Mesendoderm (in vitro differentiated cells): ENCODE data around the gene SLC25A22.

Experiments
- DNase-seq: peaks from one replicate; pipeline ENCODE4 v3.0.0; 2013
- H2AK5ac ChIP-seq: 2 replicates; pipeline ENCODE4 v1.6.1; 2013; ENCODE audit warnings: low read length, inconsistent platforms
- H2BK120ac ChIP-seq: 2 replicates; pipeline ENCODE4 v1.6.1; 2013; ENCODE audit warnings: low read depth, mild to moderate bottlenecking, low read length, moderate library complexity, mixed read lengths
- H2BK15ac ChIP-seq: replicated peaks from 2 replicates; pipeline ENCODE4 v1.6.1; 2013; ENCODE audit warnings: low read depth, mild to moderate bottlenecking, moderate library complexity
- H2BK5ac ChIP-seq: 2 replicates; pipeline ENCODE4 v1.6.1; 2013; ENCODE audit warnings: low read length, inconsistent platforms
- H3K18ac ChIP-seq: 2 replicates; pipeline ENCODE4 v1.6.1; 2013; ENCODE audit warnings: mild to moderate bottlenecking, low read length, mixed read lengths
- H3K23ac ChIP-seq: one replicate; pipeline ENCODE4 v1.6.1; 2013; ENCODE audit warnings: low read length
- H3K27ac ChIP-seq: 2 replicates; pipeline ENCODE4 v1.5.1; 2013; ENCODE audit warnings: low read depth, mild to moderate bottlenecking, inconsistent platforms, low read length, moderate library complexity
- H3K27me3 ChIP-seq: 2 replicates; pipeline ENCODE4 v1.6.1; 2013; ENCODE audit warnings: low read length, control low read depth, mild to moderate bottlenecking, inconsistent platforms; ENCODE audit not compliant: insufficient read depth, poor library complexity
- H3K36me3 ChIP-seq: 2 replicates; pipeline ENCODE4 v1.6.1; 2013; ENCODE audit warnings: low read length, inconsistent platforms; ENCODE audit not compliant: control insufficient read depth, insufficient read depth
- H3K4ac ChIP-seq: one replicate; pipeline ENCODE4 v1.6.1; 2013; ENCODE audit warnings: low read depth, mild to moderate bottlenecking, low read length, moderate library complexity
- H3K4me1 ChIP-seq: 2 replicates; pipeline ENCODE4 v1.6.1; 2013; ENCODE audit warnings: low read depth, low read length, inconsistent platforms; ENCODE audit not compliant: control insufficient read depth
- H3K4me2 ChIP-seq: 2 replicates; pipeline ENCODE4 v1.6.1; 2013; ENCODE audit warnings: low read length
- H3K4me3 ChIP-seq: 2 replicates; pipeline ENCODE4 v1.5.1; 2013; ENCODE audit warnings: mild to moderate bottlenecking, low read length
- H3K56ac ChIP-seq: one replicate; pipeline ENCODE4 v1.6.1; 2013; ENCODE audit warnings: low read length
- H3K79me1 ChIP-seq: 2 replicates; pipeline ENCODE4 v1.6.1; 2013; ENCODE audit warnings: low read length, inconsistent platforms
- H3K79me2 ChIP-seq: 2 replicates; pipeline ENCODE4 v1.6.1; 2013; ENCODE audit warnings: mild to moderate bottlenecking, low read length; ENCODE audit not compliant: control insufficient read depth, insufficient read depth
- H3K9ac ChIP-seq: 2 replicates; pipeline ENCODE4 v1.6.1; 2013; ENCODE audit warnings: low read length, inconsistent platforms
- H4K5ac ChIP-seq: one replicate; pipeline ENCODE4 v1.6.1; 2013; ENCODE audit warnings: low read length
- H4K8ac ChIP-seq: one replicate; pipeline ENCODE4 v1.6.1; 2013; ENCODE audit warnings: low read depth, mild to moderate bottlenecking, control low read depth, low read length, moderate library complexity
- WGBS: extraction: QIAGEN DNeasy Blood & Tissue Kit; methylation state at CpG from one replicate; pipeline ENCODE4 v1.1.7; 2013; ENCODE audit warnings: low lambda C conversion rate, missing lambda C conversion rate; ENCODE audit not compliant: insufficient coverage; ENCODE audit errors: extremely low coverage; 5-methylcytosine and 5-hydroxymethylcytosine counted together

The SLC25A22 gene

DNA sequence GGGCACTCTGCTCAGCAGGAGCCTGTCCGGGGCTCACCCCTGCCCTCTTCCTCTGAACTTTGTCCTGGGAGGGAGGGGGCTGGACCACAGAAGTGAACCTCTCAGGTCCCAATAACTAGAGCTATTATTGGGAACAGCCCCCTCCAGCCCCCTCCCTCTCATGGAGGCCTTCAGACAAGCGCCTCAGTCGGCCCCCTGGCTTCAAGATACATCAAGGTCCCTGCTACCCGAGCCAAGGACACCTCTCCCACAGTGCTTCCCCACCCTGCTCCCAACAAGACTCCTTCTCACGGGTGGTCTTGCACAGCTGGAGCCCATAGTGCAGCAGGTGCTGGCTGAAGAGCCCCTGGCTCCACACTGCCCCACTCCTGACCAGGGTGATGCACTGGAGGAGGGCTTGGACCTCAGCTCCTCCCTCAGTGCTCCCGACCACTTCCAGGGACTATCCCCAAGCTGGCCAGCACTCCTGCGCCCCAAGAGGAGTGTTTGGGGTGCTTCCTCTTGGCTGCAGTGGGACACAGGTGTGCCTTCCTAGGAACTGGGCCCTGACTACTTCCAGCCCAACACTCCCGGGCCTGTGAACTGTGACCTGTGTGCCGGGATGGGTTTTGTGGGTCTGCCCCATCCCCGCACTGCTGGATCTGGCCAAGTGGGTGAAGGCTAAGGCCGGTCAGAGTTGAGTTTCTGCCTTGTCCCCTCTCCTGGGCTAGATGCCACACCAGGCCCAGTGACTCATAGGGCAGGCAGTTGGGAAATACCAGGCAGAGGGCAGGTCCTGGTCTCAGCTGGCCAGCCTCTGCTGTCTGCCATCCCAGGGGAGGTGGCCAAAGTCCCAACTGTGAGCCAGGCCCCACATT is 22.8 kb upstream of the SLC25A22 start:
- Histone ChIP-seq H4K8ac (no peak overlapping the region), H2BK120ac (no peak overlapping the region), H3K36me3 (no peaks in the 10 kb centered on the region), H3K4me3 (no peak overlapping the region), H3K27me3 (no peaks in the 10 kb centered on the region), H2BK5ac (no peak overlapping the region), H3K56ac (no peak overlapping the region), H3K4me2 (no peak overlapping the region), H4K5ac (no peak overlapping the region), H2BK15ac (no peak overlapping the region), H3K4ac (no peak overlapping the region), H3K4me1 (peaks cover 4% of the 10 kb centered on the region), H3K9ac (no peak overlapping the region), H2AK5ac (no peak overlapping the region), H3K23ac (no peak overlapping the region), H3K27ac (no peak overlapping the region), H3K79me2 (no peaks in the 10 kb centered on the region), H3K18ac (no peak overlapping the region), H3K79me1 (peaks cover 4% of the 10 kb centered on the region)
- no peak for DNase-seq
- WGBS: no CpG with 5 or more reads among the region's 11 CpGs

GRCh38 chr11:819943-820649 is 22.0 kb upstream of the SLC25A22 start:
- H3K23ac ChIP-seq: no peak overlapping the region
- H3K4me3 ChIP-seq: peak overlapping the region; percentile 73
- no peak overlapping the region for H2BK15ac ChIP-seq
- peak overlapping the region; percentile 92 for H3K56ac ChIP-seq
- no peaks in the 10 kb centered on the region for H3K27me3 ChIP-seq
- H3K79me1 ChIP-seq: peaks cover 4% of the 10 kb centered on the region
- H2BK5ac ChIP-seq: no peak overlapping the region
- peak; percentile 85 for DNase-seq
- WGBS: no CpG with 5 or more reads among the region's 47 CpGs
- peak overlapping the region; percentile 48 for H3K4me2 ChIP-seq
- H2AK5ac ChIP-seq: no peak overlapping the region
- H4K8ac ChIP-seq: no peak overlapping the region
- no peak overlapping the region for H4K5ac ChIP-seq
- H3K36me3 ChIP-seq: no peaks in the 10 kb centered on the region
- peak overlapping the region; percentile 86 for H3K9ac ChIP-seq
- no peak overlapping the region for H2BK120ac ChIP-seq
- H3K18ac ChIP-seq: peak overlapping the region; percentile 51
- peaks cover 4% of the 10 kb centered on the region for H3K4me1 ChIP-seq
- H3K27ac ChIP-seq: no peak overlapping the region
- no peak overlapping the region for H3K4ac ChIP-seq
- H3K79me2 ChIP-seq: no peaks in the 10 kb centered on the region

GRCh38 chr11:819129-819931 is 21.2 kb upstream of the SLC25A22 start:
- DNase-seq: peak; percentile 90
- no peaks in the 10 kb centered on the region for H3K27me3 ChIP-seq
- peak overlapping the region; percentile 89 for H3K4me2 ChIP-seq
- WGBS: no CpG with 5 or more reads among the region's 96 CpGs
- peak overlapping the region; percentile 51 for H3K18ac ChIP-seq
- no peaks in the 10 kb centered on the region for H3K36me3 ChIP-seq
- H3K79me1 ChIP-seq: peaks cover 4% of the 10 kb centered on the region
- no peak overlapping the region for H2BK120ac ChIP-seq
- H3K4me1 ChIP-seq: peaks cover 4% of the 10 kb centered on the region
- H4K5ac ChIP-seq: no peak overlapping the region
- peak overlapping the region; percentile 14 for H3K27ac ChIP-seq
- no peak overlapping the region for H4K8ac ChIP-seq
- peak overlapping the region; percentile 92 for H3K56ac ChIP-seq
- H2BK5ac ChIP-seq: no peak overlapping the region
- H3K4me3 ChIP-seq: peak overlapping the region; percentile 73
- H3K9ac ChIP-seq: peak overlapping the region; percentile 86
- no peak overlapping the region for H3K23ac ChIP-seq
- no peak overlapping the region for H2AK5ac ChIP-seq
- H3K4ac ChIP-seq: peak overlapping the region; percentile 65
- no peaks in the 10 kb centered on the region for H3K79me2 ChIP-seq
- no peak overlapping the region for H2BK15ac ChIP-seq

GRCh38 chr11:818396-819128 is 20.5 kb upstream of the SLC25A22 start, which contains the start of gene PNPLA2:
TSS of gene PNPLA2 (plus strand) at chr11:818914. CDS start at chr11:819719, 805 bp downstream.
- Histone ChIP-seq H3K4me2 (peak within 1 kb of the TSS; percentile 89), H3K9ac (peak within 1 kb of the TSS; percentile 86), H2BK5ac (no peak within 1 kb of the TSS), H3K23ac (no peak within 1 kb of the TSS), H3K18ac (peak within 1 kb of the TSS; percentile 51), H3K27ac (peak within 1 kb of the TSS; percentile 14), H3K56ac (peak within 1 kb of the TSS; percentile 92), H3K4ac (peak within 1 kb of the TSS; percentile 65), H3K4me3 (peak within 1 kb of the TSS; percentile 73), H3K79me1 (peaks cover 4% of the 10 kb centered on the region), H4K5ac (no peak within 1 kb of the TSS), H3K79me2 (no peaks in the 10 kb centered on the region), H3K36me3 (no peaks in the 10 kb centered on the region), H3K27me3 (no peaks in the 10 kb centered on the region), H3K4me1 (peaks cover 4% of the 10 kb centered on the region), H2AK5ac (no peak within 1 kb of the TSS), H2BK15ac (no peak within 1 kb of the TSS), H2BK120ac (no peak within 1 kb of the TSS), H4K8ac (no peak within 1 kb of the TSS)
- no peak for DNase-seq
- no CpG with 5 or more reads among the region's 20 CpGs for WGBS

- H3K9ac ChIP-seq: no peak overlapping the region
- no peak overlapping the region for H3K4me3 ChIP-seq
- no peak overlapping the region for H2BK5ac ChIP-seq
- H4K8ac ChIP-seq: no peak overlapping the region
- peak; percentile 62 for DNase-seq
- H3K18ac ChIP-seq: no peak overlapping the region
- peaks cover 14% of the 10 kb centered on the region for H3K79me1 ChIP-seq
- no peak overlapping the region for H3K56ac ChIP-seq
- WGBS: no CpG with 5 or more reads among the region's 11 CpGs
- H3K79me2 ChIP-seq: peaks cover 9% of the 10 kb centered on the region
- no peak overlapping the region for H4K5ac ChIP-seq
- no peak overlapping the region for H2AK5ac ChIP-seq
- H3K27me3 ChIP-seq: no peaks in the 10 kb centered on the region
- H3K4me2 ChIP-seq: no peak overlapping the region
- no peak overlapping the region for H3K27ac ChIP-seq
- no peak overlapping the region for H3K4ac ChIP-seq
- H3K36me3 ChIP-seq: peaks cover 17% of the 10 kb centered on the region
- peaks cover 4% of the 10 kb centered on the region for H3K4me1 ChIP-seq
- no peak overlapping the region for H3K23ac ChIP-seq
- no peak overlapping the region for H2BK120ac ChIP-seq
- no peak overlapping the region for H2BK15ac ChIP-seq
These were observed 18.3 kb upstream of the SLC25A22 start for GRCh38 chr11:816433-816779.
